Duodenal mucosa (tissue), 2 donors: ENCODE results near the gene LRRC36.

ENCODE experiments used
- H3K27ac ChIP-seq: one replicate; pipeline ENCODE4 v1.7.0; 2013; ENCODE audit warnings: low read depth, low read length
- H3K27me3 ChIP-seq, 2 donors: one replicate each; pipeline ENCODE4 v1.7.0; 2013; ENCODE audit warnings: low read length in 2 of 2, control low read depth in 1 of 2; ENCODE audit not compliant: insufficient read depth in 2 of 2, control insufficient read depth in 1 of 2
- H3K36me3 ChIP-seq, 2 donors: one replicate each; pipeline ENCODE4 v1.7.0; 2013; ENCODE audit warnings: low read length in 2 of 2, control low read depth in 1 of 2; ENCODE audit not compliant: insufficient read depth in 2 of 2, control insufficient read depth in 1 of 2
- H3K4me1 ChIP-seq, 2 donors: one replicate each; pipeline ENCODE4 v1.7.0; 2013; ENCODE audit warnings: low read length in 2 of 2, control low read depth in 1 of 2; ENCODE audit not compliant: insufficient read depth in 2 of 2, control insufficient read depth in 1 of 2
- H3K4me3 ChIP-seq, 2 donors: one replicate each; pipeline ENCODE4 v1.7.0; 2013; ENCODE audit warnings: low read length in 2 of 2, low read depth in 1 of 2
- H3K9ac ChIP-seq, 2 donors: one replicate each; pipeline ENCODE4 v1.7.0; 2013; ENCODE audit warnings: low read length in 2 of 2, low read depth in 1 of 2
- H3K9me3 ChIP-seq, 2 donors: one replicate each; pipeline ENCODE4 v1.7.0; 2013; ENCODE audit warnings: low read length in 2 of 2, control low read depth in 1 of 2; ENCODE audit not compliant: control insufficient read depth in 1 of 2

Gene LRRC36

DNA sequence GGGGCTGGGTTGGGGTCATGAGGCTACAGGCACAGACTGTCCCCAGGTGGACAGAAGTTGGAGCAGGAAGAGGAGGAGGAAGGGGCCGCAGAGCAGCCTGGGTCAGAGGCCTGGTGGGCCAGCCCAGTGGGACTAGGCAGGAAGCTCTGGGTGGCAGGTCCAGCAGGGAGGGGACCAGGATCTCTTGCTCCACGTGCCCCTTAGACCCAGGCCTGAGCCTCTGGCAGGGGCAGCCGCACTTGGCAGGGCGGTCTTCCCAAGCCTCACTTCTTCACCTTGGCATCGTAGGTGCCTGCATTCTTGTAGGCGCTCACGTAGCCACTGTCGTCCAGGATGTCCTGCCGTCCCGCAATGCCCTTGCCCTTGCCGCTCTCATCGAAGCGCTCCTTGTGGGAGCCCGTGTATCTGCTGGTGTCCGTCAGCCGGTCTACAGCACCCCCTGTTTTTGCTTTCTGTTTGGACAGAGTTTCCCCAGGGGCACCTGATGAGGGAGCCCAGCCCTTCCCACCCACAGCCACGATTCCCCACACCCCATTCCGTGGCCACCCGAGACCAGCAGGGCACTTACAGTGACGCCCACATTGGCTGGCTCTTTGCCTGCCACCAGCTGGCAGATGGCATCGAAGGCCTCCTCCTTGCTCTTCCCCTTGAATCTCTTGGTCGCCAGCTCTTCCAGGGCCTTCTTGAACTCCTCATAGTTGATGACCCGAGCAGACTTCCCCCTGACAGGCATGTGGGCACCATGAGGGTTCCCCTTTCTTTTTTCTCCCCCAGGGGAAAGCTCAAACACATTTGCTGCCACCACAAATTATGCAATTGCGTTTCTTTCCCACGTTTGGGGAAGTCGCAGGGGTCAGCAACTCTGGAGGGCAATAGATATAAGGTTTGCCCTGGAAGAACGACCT lies 63.5 kb downstream of the LRRC36 start:
- Histone ChIP-seq H3K27ac (no peak overlapping the region), H3K4me1 (peaks cover 9 to 42% of the 10 kb centered on the region in 2 donors), H3K9ac (no peak overlapping the region), H3K36me3 (no peaks in the 10 kb centered on the region), H3K27me3 (peaks cover 0 to 3% of the 10 kb centered on the region in 2 donors), H3K9me3 (no peaks in the 10 kb centered on the region), H3K4me3 (no peak overlapping the region)

DNA sequence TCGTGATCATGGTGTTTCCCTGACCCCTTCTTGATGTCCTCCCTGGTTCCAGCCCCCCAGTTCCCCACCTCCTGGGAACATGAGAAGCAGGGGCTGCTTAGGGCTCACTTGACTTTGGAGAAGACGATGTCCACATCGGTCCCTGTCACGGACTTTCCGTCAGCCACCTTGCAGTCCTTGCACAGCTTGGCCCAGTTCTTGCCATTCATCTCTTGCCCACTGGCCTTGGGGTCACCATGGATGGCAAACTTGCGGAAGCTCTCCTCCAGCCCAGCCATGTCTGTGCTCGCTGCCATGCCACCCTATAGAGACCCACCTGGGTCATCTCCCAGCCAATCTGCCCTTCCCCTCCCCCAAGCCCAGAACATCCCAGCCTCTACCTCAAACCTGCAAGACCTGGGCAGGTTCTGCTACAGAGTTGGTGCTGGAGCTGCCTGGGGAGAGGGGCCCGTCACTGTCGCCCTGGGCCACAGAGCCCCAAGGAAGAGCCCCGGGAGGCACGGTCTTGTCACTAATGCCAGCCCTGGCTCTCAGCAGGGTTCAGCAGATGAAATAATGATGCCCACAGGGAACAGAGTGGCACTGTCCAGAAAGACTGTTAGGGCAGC lies 64.3 kb downstream of the LRRC36 start:
- Histone ChIP-seq H3K9ac (no peak overlapping the region), H3K27ac (no peak overlapping the region), H3K4me1 (peaks cover 17 to 50% of the 10 kb centered on the region in 2 donors), H3K27me3 (peaks cover 0 to 3% of the 10 kb centered on the region in 2 donors), H3K36me3 (no peaks in the 10 kb centered on the region), H3K9me3 (no peaks in the 10 kb centered on the region), H3K4me3 (no peak overlapping the region)

DNA sequence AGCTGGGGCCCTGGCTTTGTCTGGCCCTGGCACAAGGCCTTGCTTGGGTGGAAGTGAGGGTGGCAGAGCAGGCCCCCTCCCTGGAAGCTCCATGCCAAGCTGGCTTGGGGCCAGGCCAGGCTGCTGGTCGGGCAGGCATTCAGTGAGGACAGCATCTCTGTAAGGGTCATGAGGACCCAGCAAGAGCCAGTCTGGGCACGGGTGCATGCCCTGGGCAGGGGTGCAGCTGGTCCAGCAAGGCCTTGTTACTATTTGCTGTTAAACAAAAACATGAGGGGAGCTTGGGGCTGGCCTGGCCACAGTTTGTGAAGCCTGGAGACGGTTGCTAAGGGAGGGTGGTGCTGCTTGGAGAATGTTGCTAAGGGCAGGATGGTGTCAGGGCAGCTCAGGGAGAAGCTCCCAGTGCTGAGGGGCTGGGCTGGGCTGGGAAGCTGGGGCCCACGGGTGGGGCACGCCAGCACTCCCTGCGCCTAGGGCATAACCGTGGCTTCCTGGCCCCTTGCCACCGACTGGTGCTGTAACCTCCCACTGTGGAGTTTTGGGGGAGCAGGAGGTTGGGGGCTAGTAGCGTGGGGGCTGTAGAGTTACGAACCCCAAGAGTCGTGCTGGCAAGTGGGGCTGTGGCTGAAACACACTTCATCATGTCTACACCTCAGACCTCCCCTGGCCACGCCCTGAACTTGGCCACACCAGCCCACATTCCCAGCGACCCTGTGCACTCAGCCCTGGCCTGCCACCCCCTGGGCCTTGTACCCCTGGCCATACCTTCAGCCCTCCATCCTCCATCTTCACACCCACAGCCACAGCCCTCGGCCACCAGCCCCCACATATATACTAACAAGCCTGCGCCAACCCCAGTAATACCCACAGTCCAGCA lies 65.0 kb downstream of the LRRC36 start:
- H3K27me3 ChIP-seq, result peaks cover 0 to 3% of the 10 kb centered on the region in 2 donors
- H3K9ac ChIP-seq, result no peak overlapping the region
- no peaks in the 10 kb centered on the region for H3K36me3 ChIP-seq
- H3K9me3 ChIP-seq, result no peaks in the 10 kb centered on the region
- H3K4me1 ChIP-seq, result peaks cover 21 to 56% of the 10 kb centered on the region in 2 donors
- peak overlapping the region in 1 of 2 donors; percentile 52 for H3K4me3 ChIP-seq
- H3K27ac ChIP-seq, result no peak overlapping the region

DNA sequence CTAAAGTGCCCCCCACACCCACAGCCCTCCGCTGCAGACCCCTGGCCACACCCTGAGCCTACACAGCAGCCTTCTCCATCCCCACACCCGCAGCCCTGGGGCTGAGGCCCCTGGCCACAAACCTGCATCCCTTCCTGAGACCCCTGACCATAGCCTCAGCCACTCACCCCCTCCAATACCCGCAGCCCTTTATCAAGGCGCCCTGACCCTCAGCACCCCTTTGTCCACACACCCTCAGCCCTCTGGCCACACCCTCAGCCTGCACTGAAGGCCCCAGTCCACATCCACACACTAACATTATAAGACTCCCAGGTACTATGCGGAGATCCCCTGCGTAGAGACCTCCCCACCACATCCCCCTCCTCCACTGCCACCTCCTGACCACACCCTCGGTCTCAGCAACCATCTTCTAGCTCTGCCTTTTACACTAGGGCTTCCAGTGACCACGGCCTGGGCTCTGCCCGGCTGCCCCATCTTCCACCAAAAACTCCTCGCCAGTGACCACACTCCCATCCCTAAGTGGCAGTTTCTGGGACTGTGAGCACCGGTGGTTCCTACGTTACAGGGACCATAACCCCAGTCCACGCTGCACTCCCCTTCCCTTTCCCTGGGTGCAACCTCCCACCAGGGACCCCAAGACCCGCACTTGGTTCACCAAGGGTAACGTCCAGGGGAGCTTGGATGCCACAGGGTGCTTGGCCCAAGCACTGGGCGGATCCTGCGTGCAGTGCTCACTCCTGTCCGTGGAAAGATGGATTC lies 65.9 kb downstream of the LRRC36 start:
- H3K9me3 ChIP-seq, result no peaks in the 10 kb centered on the region
- H3K27ac ChIP-seq, result peak overlapping the region; percentile 50
- H3K9ac ChIP-seq, result peak overlapping the region; percentile 49 to 60
- peak overlapping the region; percentile 52 to 65 for H3K4me3 ChIP-seq
- peaks cover 25 to 61% of the 10 kb centered on the region in 2 donors for H3K4me1 ChIP-seq
- peaks cover 0 to 3% of the 10 kb centered on the region in 2 donors for H3K27me3 ChIP-seq
- no peaks in the 10 kb centered on the region for H3K36me3 ChIP-seq

DNA sequence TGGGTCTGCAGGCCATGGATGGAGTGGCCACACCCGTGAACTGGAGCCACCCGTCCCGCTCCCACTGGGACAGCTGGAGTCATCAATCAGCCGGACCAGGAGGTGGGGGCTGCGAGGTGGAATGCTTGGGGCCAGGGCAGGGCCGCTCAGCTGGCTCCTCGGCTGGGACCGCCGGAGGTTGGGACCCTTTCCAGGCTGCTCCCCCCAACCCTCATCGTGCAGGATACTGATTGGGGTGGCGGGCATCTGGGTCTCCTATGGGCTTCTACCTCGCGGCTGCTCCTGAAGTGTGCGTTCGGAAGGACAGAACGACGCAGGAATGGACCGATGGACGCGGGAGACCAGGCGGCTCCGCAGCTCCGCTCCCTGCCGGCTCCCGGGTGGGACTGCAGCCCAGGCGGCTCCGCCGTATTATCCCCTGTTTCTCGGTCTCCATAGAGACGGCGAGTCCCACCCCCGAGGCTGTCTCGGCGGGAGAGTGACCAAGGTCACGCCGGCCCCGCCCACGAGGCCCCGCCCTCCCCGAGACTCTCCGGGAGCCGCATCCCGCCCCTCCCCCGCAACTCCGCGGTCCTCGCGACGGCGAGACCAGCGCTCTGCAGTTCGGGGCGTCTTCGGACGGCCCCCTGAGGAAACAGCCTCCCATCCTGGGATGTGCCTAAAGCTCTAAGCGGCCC lies 66.6 kb downstream of the LRRC36 start, which contains the start of gene TPPP3:
Gene TPPP3 (minus strand): TSS at position 388 of the 677 bp plus-strand sequence. CDS start 2,387 bp downstream, outside the sequence.
- H3K9ac ChIP-seq, result peak within 1 kb of the TSS; percentile 49 to 60
- H3K4me1 ChIP-seq, result peaks cover 25 to 61% of the 10 kb centered on the region in 2 donors
- H3K36me3 ChIP-seq, result no peaks in the 10 kb centered on the region
- H3K27ac ChIP-seq, result peak within 1 kb of the TSS; percentile 50
- H3K4me3 ChIP-seq, result peak within 1 kb of the TSS; percentile 52 to 65
- no peaks in the 10 kb centered on the region for H3K9me3 ChIP-seq
- H3K27me3 ChIP-seq, result peaks cover 0 to 3% of the 10 kb centered on the region in 2 donors

DNA sequence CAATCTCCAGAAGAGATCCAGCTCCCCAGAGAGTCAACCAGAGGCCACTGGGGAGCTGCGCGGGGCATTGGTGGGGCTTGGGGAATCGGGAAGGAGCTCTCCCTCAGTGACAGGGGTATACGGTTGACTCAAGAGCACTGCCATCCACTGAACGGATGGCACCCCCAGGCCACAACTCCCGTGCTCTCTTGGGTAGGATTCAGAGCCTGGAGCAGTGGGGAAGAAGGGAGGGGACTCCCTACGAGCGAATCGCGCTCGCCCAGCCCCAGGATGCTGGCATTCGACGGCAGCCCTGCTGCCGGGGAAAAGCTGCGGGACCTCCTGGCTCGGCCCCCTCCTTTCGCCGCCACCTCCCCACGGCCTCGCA lies 67.2 kb downstream of the LRRC36 start:
- peak overlapping the region; percentile 25 for H3K27ac ChIP-seq
- H3K9ac ChIP-seq, result peak overlapping the region; percentile 25 to 49
- H3K36me3 ChIP-seq, result no peaks in the 10 kb centered on the region
- H3K4me1 ChIP-seq, result peaks cover 25 to 61% of the 10 kb centered on the region in 2 donors
- H3K27me3 ChIP-seq, result peaks cover 0 to 3% of the 10 kb centered on the region in 2 donors
- H3K4me3 ChIP-seq, result peak overlapping the region; percentile 42 to 65
- H3K9me3 ChIP-seq, result no peaks in the 10 kb centered on the region

DNA sequence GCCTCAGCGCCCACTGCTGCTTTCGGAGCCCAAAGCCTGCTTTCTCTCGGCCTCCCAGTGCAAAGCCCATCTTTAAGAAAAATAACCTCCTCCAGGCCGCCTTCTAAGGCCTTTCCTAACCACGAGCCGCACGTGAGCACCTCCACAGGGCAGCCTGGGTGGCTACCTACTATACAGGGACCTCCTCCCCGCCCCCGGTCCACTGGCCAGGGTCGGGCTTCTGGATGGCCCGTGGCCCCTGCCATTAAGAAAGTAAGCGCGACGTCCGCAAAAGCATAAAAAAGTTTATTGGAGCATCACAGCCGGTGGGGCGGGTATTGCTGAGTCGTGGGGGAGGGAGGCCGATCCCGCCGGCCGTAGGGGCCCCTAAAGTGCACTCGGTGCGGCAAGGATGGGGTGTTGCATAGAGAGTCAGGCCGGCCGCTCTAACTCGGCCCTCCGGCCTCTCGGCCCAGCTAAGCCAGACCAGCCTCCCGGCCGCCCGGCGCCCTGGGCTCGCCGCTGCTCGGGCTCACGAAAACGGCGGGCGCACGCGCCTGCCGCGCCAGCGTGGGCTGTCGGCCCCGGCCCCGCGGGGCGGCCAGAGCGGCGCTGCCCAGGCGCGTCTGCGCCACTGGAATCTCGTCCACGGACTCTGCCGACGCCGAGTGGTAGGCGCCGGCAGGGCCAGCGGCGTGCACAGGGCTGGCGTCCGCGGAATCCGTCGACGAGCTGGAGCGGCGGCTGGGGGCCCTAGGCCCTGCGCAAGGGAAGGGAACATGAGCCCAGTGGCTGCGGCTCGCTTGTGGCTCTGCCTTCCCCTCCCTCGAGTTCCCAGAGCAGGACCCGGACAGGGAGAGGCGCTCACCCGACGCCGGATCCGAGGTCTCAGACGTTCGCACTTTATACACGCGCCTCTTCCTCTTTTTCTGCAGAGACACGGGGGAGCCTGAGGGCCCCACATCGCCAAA lies 67.8 kb downstream of the LRRC36 start:
- Histone ChIP-seq H3K4me1 (peaks cover 29 to 65% of the 10 kb centered on the region in 2 donors), H3K9me3 (no peaks in the 10 kb centered on the region), H3K27ac (no peak overlapping the region), H3K36me3 (no peaks in the 10 kb centered on the region), H3K4me3 (peak overlapping the region in 1 of 2 donors; percentile 65), H3K27me3 (peaks cover 0 to 3% of the 10 kb centered on the region in 2 donors), H3K9ac (peak overlapping the region; percentile 25 to 49)

DNA sequence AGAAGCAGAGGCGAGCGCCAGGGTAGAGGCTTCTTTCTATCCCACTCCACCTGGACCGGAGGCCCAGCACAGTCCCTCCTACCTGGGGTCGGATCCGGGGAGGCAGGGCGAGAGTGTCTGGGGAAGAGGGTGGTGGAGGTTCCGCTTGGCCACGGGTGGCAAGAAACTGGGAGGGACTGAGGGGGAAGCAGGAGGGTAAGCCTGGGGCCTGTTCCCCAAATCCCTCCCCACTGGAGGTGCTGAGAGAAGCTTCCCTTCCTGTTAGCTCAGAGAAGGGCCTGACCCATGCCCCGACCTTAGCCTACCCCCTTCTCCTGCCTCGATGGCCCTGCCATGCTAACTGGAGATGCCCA lies 68.5 kb downstream of the LRRC36 start:
- Histone ChIP-seq H3K9ac (peak overlapping the region in 1 of 2 donors; percentile 21), H3K27me3 (peaks cover 0 to 3% of the 10 kb centered on the region in 2 donors), H3K4me1 (peaks cover 32 to 64% of the 10 kb centered on the region in 2 donors), H3K9me3 (no peaks in the 10 kb centered on the region), H3K27ac (no peak overlapping the region), H3K36me3 (no peaks in the 10 kb centered on the region), H3K4me3 (no peak overlapping the region)
